T follicular helper cell (primary cell): ENCODE results near the gene BEST1.

Source experiments
- DNase-seq: peaks from one replicate; pipeline ENCODE4 v3.0.0-alpha.2; 2020; ENCODE audit warnings: low read depth

Gene BEST1

GRCh38 chr11:61964666-61965271 lies 14.6 kb downstream of the BEST1 start:
- peak; percentile 42 for DNase-seq

GRCh38 chr11:61966734-61967115 lies 16.6 kb downstream of the BEST1 start:
- DNase-seq = no peak

- DNase-seq = peak; percentile 87
These were observed 17.2 kb downstream of the BEST1 start, which contains the start of gene FTH1 for GRCh38 chr11:61967116-61967923. TSS of gene FTH1 (minus strand) at chr11:61967634. CDS start at chr11:61967425, 209 bp downstream.

DNA sequence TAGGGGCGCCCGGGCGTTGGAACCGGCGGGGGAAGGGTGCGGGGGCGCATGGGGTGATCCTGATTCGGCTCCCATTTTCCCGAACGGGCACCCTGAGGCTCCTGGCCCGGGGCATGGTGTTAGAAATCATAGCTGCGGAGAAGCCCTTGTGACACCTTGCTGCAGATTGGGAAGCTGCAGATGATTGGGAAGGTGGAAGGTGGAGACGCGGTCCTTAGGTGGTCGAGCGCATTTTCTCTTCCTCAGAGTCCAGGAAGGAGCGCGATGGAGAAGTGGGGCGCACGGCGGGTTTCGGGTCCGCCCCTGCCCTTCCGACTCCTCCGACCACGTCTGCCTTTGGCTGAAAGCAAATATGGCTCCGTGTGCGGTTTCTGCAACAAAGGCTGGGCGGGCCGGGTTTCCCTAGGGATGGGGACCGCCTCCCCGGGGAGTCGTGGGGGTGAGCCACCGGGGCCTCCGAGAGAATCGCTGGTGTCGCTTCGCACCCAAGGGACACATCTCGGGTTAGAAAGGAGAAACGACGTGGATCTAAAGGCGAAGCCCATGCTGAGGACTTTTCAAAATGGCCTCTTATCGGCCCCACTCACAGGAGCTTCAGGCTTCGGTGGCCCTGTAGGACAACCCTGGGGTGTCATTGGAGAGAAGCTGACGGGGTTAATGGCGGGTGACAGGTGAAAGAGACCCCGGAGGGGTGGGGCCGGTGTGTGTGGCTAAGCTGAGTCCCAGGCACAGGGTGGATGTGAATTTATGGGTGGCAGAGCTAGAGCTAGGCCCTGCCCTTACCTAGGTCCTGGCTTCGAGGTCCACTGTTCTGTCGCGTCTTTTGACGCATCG lies 18.0 kb downstream of the BEST1 start:
- no peak for DNase-seq

DNA sequence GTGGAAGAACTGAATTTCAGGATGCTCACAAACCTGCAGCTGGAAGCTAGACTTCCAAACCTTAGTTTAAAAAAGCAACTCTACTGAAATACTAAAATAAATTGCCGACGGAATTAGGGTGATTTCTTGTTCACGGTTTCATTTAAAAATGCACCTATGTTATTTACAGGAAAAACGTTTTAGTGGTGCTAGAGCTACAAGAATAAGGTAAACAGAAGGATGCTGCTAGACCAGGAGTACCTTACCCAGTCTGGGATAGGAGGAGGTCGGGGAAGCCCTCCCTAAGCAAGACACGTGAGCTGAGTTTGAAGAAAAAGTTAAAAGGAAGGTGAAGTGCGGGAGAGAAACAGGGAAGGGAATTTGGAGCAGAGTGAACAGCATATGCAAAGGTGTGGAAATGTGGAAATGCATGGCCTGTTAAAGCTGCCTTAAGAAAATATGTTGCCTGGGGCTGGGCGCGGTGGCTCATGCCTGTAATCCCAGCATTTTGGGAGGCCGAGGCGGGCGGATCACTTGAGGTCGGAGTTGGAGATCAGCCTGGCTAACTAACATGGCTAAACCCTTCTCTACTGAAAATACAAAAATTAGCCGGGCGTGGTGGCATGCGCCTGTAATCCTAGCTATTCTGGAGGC lies 18.7 kb downstream of the BEST1 start:
- DNase-seq = no peak

DNA sequence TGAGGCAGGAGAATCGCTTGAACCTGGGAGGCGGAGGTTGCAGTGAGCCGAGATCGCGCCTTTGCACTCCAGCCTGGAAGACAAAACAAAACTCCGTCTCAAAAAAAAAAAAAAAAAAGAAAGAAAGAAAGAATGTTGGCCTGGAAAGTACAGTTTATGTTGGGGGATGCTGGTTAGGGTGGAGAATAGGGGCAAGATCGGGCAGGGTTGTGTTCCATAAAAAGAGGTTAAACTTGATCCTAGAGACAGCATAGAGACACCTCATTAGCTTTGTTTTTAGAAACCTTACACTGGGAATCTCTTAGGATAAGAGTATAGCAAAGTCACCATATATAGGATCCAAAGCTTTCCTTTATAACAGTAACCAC lies 19.2 kb downstream of the BEST1 start:
- no peak for DNase-seq

DNA sequence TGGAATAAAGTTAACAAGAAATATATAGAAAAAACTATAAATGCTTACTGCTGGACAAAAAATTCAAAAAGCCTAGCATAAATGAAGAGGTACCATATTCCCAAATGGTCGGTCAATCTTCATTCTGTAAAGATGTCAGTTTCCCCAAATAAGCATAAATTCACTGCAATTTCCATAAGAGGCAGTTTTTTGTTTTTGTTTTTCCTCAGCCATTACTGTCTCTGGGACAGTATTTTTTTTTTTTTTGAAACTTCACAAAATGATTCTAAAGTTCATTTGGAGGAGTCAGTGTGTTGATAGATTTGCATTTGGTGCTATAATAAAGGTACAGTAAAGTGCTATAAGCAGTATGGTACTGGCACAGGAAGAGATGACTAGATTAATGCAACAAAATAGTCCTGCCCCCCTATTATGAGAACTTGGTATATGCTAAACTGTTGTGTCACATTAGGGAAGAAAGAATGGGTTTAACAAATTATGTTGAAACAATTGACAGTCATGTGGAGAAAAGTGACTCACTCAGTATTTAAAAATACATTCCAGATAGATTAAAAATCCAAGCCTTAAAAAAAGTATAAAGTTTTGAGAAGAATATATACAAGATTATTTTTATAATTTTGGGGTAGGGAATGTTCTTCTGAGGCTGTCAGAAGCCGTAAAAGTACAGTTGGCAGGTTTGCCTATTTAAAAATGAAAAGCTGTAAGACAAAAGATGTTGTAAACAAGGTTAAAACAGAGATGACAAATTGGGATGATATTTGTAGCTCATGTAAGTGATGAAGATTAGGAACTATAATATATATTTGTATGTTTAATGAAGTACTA lies 19.9 kb downstream of the BEST1 start:
- DNase-seq = no peak

GRCh38 chr11:61971248-61972111 lies 21.3 kb downstream of the BEST1 start:
- no peak for DNase-seq

- no peak for DNase-seq
These were observed 22.0 kb downstream of the BEST1 start for GRCh38 chr11:61972112-61972671.

DNA sequence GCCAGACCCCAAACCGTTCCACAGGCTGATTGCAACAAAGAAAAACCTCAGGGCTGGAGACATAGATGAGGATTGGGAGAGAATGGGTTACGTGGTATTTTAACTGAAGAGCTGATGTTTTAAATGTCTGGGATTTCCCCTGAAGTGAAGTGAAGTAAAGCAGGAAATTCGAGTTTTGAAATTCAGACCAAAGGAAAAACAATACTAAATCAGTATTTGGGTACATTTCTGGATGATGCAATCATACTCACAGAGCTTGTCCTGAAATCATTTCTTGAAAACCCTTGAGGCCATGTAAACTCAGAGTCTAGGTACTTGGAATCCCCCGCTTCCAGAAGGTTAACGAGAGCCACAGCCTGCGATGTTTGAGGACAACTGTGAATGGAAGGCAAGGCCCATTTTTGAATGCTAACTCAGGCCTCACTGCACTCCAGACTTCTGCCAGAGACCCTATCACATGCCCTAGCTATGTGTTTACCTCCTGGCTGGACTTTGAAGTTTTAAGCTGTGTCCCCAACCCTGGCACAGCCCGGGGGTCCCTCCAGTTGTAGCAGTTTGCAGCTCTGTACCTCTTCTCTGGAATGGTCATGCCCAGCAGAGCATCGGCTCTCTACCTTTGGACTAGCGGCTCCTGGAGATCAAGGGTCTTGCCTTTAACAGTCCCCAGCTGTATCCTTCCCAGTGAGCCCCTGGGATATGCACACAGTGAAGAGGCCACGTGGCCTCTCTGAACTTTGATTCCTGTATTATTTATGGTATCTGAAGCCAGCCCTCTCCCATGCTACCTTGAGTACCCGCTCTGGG lies 22.7 kb downstream of the BEST1 start:
- DNase-seq = no peak

- no peak for DNase-seq
These were observed 23.5 kb downstream of the BEST1 start for GRCh38 chr11:61973476-61974162.

DNA sequence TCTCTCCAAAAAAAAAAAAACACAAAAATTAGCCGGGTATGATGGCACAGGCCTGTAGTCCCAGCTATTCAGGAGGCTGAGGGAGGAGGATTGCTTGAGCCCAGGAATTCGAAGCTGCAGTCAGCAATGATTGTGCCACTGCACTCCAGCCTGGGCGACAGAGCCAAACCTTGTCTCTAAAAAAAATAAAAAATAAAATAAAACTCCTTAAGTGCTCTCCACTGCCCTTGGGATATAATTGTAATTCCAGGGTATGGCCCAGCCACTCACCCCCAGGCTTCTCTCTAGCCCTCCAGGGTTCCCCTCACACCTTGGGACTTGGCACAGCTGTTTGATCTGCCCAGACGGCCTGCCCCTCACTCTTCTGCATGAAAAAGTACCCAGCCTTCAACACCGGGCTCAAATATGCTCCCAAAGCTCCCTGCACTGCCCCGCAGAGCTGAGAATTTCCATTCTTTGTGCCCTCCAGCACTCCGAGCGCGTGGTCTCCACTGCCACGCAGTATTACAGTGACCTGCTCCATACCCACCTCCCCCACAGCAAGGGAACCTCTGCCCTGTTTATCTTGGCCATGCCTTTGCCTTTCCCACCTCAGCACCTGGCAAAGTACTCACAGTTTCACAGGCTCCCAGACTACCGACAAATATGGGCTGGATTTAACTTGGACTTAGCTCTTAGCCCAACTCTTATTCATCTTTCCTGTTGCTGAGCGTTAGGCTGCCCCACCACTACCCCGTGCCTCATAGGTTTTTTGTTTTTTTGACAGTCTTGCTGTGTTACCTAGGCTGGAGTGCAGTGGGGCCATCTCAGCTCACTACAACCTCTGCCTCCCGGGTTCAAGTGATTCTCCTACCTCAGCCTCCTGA lies 24.8 kb downstream of the BEST1 start:
- DNase-seq = no peak

DNA sequence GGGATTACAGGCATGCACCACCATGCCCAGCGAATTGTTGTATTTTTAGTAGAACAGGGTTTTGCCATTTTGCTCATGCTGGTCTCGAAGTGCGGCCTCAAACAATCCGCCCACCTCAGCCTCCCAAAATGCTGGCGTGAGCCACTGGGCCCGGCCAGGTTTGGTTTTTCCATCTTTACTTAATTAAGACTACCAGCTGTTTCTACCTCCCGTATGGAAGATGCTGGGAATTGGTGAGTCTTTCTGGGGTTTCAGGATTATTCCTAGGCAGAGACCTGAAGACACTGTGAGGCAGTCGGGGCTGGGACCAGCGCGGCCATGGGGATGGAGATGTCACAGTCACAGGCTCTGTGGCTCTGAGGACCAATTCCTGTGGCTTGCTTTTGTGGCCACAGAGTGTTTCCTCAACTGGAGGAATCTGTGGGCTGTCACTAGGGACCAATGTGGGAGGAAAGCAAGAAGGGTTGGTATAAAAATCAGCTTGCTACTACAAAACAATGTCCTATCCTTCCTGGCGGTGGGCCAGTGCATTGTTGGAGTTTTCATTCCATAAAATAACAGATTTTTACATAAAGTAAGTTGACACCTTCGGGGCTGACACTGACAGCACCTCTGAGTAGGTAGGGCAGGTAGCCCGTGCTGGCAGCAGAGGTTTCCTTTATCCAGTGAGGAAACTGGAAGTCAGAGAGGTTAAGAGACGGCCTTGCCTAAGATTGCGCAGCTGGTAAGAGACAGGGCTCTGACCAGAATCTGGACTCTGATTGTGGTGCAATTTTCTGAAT lies 25.7 kb downstream of the BEST1 start:
- DNase-seq = no peak

DNA sequence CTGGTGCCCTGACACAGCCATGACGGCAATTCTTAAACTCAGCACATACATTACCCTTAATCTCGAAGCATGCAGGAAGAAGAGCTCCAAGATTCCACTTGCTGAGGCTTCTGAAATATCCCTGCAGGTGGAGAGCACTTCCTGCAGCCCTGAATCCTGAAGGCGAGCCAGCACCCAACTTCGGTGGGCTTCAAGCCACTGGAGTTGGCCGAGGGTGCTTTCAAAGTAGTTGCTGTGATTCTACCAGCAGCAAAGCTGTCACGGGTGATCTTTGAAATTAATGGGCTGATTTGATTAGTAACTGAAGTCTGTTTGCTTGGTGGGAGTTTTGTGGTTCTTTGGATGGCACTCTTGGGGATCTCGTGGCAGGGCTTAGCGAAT lies 26.3 kb downstream of the BEST1 start:
- DNase-seq = no peak

DNA sequence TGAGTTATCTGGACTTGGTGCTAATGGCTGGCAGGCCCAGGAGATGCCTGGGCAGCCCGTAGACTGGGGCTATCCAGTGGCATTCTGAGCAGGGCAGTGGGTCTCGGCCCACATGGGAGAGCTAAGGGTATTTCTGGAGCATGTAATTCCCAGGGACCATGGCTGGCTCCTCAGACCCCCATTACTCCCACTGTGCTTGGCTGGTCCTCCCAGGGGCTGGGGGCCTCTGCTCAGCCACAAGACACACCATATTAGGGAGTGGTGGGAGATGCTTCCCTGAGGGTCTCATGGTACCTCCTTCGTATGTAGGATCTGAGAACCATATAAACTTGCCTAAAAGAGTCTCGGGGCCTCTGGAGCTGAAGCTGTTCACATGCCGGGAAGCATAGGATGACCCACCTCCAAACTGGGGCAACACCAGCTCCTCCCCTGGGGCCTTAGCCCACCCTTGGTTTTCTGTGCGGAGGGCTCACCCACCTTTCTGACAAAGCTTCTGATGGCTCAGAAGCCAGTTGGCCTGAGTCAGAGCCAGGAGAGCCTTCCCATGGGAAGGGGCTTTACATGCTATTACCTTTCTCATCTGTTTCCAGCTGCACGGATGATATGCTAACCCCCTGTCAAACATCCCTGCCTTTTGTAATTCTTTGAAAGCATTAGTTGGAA lies 26.8 kb downstream of the BEST1 start:
- no peak for DNase-seq
